CD4-positive, alpha-beta T cell treated with Interleukin-17A for 4 hours (primary cell): ENCODE data around the gene RNF227.

Experiments used
- DNase-seq: peaks from one replicate; pipeline ENCODE4 v3.0.0-alpha.2; 2020; ENCODE audit warnings: mixed read lengths

Gene RNF227

GRCh38 chr17:7929158-7930023 lies 13.3 kb upstream of the RNF227 start, which contains the start of gene KCNAB3:
TSS of gene KCNAB3 (minus strand) at chr17:7929856. CDS start at chr17:7929435, 421 bp downstream.
- DNase-seq: peak; percentile 65

GRCh38 chr17:7927596-7927995 lies 11.5 kb upstream of the RNF227 start:
- no peak for DNase-seq

GRCh38 chr17:7922845-7923628 lies 6.9 kb upstream of the RNF227 start:
- peak; percentile 90 for DNase-seq

DNA sequence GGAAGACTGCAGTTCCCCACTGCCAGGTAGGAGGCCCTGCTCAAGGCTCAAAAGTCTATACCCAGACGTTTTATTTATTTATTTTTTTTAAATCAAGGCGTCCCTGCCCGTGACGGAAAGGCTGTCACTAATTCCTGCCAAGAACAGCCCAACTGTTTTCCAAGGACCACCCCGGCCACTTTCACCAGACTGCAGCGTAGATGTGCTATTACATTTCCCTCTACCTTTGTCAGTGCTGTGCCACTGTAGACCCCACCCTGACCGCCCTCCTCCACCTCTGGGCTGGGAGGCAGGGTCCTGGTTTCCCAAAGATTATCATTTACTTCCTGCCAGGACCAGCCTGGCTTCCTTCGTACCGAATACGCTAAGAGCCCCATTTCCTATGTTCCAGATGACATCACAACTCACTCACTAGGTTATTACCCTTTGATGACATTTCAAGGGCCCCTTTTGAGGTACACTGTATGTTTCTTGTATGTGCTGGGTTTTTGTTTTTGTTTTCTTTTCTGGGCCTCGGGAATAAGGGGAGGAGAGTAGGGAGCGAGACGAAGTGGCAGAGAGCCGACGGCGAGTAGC lies 6.3 kb upstream of the RNF227 start:
- DNase-seq: no peak

DNA sequence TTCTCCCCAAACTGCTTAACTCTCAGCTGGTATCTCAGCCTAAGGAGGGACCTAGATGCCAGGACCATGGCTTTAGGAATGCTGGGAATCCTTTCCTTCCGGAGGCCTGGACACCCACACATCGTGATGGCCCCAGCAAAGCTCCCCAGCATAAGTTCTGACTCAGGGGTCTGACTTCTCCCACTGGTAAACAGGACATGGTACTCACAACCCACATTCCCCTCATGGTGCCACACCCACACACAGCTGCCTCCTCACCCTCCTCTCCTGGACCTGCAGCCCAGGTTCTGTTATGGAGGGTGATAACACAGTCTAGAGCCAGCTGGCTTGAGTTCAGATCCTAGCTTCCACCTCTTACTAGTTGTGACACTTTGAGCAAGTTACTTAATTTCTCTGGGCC lies 719 bp upstream of the RNF227 start:
- peak; percentile 25 for DNase-seq

DNA sequence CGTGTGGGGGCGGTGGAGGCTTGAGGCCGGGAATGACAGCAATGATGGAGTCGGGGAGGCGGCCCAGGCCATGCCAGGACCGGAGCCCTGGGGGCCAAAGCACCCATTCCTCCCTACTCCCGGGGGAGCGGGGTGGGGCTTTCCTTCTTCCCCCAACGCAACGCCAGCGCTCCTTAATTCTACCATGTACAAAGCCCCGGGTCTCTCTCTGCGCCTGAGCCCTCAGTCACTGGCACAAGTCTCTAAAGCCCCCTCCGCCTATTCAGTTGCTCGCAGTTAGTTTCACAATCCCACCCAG lies 245 bp upstream of the RNF227 start:
- no peak for DNase-seq

DNA sequence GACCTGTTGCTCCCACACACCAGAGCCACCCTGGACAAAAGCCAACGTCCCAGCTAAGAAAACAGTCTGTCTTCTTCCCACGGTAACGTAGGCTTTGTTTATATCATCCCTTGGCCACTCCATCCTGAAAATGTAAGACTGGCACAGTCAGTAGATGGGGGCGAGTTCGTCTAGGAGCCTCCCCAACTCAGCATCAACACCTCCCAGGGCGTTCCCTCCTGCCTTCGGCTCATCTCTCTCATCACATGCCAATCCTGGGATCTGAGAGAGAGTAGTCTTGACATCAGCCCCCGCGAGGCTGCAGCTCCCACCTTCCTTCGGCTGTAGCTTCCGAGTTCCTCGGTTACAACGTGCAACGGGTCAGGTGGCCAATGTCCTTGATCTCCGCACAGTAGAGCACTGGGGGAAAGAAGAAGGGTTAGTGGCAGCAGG lies 894 bp downstream of the RNF227 start:
- no peak for DNase-seq

DNA sequence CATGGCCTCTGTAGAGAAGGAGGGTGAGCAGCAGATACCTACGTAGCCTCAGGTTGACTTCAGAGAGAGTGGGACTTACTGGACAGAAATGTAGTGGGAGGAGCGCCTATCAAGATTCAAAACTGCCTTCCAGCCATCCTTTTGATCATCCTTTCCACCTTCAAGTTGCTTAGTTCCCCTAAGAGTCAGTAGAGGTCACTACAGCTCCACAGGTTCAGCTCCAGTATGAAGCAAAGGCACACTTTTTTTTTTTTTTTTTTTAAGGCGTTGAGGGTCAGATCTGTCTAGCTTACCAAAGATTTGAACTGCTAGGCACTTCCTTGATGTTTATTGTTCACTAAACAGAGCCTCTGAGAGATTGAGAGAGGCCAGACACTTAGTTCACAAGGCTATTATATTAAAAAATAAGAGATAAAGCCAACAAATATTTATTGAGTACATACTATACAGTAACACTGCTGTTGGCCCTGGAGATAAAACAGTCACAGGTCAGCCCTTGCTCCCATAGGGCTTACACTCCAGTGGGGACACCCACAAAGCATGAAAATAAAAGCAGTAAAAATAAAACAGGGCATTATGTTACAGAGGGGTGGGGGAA lies 3.1 kb downstream of the RNF227 start:
- peak; percentile 55 for DNase-seq

DNA sequence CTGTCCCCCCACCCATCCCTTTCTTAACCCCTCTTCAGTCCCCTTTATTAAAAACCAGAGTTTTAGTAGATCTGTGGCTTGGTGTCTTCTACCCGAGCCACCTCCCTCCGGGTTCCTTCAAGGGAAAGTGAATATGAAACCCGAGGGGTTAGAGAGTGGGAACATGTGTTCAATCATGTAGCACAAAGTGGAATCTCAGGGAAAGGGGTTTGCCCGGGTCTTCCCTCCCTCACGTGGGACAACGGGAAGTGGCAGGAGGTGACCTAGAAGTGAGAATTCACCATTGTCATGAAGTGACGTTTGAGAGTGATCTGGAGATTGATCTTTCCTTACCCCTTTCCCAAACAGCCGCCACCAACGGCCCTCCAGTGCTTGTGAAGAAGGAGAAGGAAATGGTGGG lies 5.0 kb downstream of the RNF227 start:
- DNase-seq: no peak

- no peak for DNase-seq
These were observed 5.4 kb downstream of the RNF227 start for GRCh38 chr17:7910711-7911110.

- no peak for DNase-seq
These were observed 5.8 kb downstream of the RNF227 start for GRCh38 chr17:7910281-7910680.

GRCh38 chr17:7909089-7909488 lies 7.0 kb downstream of the RNF227 start:
- DNase-seq: no peak

GRCh38 chr17:7903154-7904103 lies 12.7 kb downstream of the RNF227 start:
- no peak for DNase-seq

GRCh38 chr17:7897773-7898172 lies 18.3 kb downstream of the RNF227 start:
- DNase-seq: no peak

DNA sequence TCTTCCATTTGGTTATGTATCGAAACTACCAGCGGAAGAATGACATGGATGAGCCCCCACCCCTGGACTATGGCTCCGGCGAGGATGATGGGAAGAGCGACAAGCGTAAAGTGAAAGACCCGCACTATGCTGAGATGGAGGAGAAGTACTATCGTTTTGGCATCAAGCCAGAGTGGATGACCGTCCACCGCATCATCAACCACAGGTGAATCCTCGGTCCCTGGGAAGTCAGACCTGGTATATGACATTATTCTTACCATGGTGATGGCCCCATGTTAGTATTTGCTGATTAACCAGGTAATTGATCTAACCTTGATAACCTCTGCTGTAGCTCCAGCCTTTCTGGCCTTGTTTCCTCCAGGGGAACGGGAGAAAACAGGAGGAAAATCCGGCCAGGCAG lies 19.0 kb downstream of the RNF227 start:
- DNase-seq: no peak

DNA sequence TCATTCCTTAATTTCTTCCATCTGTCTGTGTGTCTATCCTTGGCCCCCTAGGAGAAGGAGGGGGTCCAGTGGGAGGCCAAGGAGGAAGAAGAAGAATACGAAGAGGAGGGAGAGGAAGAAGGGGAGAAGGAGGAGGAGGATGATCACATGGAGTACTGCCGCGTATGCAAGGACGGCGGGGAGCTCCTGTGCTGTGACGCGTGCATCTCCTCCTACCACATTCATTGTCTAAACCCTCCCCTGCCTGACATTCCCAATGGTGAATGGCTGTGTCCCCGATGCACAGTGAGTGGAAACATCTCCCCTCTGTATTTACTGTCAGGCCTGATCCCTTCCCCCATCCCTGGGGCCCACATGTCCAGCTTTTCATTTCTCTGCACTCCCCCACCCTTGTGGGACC lies 21.2 kb downstream of the RNF227 start:
- DNase-seq: no peak

DNA sequence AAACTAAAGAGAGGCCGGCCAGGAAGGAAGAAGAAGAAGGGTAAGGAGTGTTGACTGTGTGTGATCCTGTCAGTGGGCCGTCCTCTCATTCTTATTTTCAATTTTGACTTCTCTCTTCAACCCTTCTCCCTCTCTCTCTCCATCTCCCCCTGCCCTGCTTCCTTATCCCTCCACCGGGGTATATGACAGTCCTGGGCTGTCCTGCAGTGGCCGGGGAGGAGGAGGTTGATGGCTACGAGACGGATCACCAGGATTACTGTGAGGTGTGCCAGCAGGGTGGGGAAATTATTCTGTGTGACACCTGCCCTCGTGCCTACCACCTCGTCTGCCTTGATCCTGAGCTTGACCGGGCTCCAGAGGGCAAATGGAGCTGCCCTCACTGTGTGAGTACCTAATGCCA lies 21.9 kb downstream of the RNF227 start:
- DNase-seq: no peak

DNA sequence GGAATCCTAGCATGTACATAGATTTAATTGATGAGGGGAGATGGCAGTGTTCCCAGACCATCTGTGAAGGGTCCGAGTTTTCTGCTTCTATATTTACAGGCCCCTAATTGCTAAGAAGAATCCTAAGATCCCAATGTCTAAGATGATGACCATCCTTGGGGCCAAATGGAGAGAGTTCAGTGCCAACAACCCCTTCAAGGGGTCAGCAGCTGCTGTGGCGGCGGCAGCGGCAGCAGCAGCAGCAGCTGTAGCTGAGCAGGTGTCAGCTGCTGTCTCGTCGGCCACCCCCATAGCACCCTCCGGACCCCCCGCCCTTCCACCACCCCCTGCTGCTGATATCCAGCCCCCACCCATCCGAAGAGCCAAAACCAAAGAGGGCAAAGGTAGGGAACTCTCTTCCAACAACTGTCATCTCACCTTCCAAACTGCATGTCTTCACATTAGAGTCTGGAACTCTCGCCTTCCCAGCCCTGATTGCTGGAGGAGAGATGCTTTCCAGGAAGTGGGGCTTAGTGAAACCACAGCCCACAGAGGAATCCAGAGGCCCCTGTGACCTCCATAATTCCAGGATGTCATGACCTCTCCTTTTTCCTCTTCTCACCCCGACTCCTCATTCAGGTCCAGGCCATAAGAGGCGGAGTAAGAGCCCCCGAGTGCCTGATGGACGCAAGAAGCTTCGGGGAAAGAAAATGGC lies 22.8 kb downstream of the RNF227 start:
- no peak for DNase-seq

DNA sequence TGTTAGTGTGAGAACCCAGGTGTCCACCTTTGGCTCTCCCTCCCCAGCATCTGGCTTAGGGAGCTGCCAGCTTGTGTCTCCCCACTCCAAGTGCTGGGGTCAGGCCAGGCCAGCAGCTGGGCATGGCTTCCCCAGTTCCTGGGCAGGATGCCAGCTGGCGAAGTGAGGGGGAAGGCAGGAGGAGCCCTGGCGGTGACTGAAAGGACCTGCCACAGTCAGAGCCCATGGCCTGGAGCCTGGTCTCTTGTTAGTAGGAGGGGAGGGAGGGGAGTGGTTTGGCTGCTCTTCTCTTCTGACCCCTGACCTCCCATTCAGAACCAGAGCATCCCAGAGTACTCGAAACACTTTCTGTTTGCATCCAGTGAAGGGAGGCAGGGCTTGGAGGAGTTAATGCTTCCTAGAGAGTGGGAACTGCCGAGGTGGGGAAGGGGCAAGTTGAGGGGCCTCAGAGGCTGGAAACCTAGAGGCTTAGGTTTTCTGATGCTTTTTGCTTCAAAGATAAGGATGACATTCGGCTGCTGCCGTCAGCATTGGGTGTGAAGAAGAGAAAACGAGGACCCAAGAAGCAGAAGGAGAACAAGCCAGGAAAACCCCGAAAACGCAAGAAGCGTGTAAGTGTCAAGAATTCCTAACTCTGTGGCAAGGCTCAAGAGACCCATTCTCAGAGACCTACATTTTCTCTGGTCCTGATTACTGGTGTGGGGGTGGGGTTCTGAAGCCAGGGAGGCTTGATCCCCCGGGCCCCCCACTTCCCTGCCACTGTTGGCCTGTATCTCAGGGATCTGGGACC lies 26.7 kb downstream of the RNF227 start:
- DNase-seq: peak; percentile 54

- peak; percentile 57 for DNase-seq
These were observed 27.7 kb downstream of the RNF227 start, which contains the start of gene CHD3 for GRCh38 chr17:7888184-7888920. TSS of gene CHD3 (plus strand) at chr17:7888789. CDS start at chr17:7889001, 212 bp downstream.
